ENCODE measurements around the gene KY.

DNA sequence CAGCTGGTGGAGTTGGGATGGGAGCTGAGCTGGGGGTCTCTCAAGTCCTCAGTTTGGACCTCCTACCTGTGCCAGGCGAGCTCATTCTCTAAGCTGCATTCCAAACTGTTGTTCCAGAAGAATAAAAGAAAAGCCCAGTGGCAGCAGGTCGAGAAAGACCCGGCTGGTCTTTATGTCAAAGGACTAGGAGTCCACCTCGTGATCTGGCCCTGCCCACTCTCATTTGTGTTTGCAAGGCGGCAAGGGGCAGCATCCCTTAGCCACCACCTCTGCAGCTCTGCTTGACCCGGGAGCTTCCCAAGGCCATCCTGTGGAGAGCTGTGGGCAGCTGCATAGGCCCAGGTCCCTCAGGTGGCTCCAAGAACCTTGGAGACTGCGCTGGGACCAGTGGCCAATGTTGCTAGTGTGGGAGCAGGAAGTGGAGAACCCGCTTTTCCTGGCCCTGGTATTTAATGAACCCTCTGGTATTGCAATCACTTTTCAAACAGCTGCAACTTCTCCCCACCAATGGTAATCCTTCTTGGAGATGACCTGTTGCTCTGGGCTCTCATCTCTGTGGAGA is 30.9 kb downstream of the KY start:
- TF ChIP-seq, protein P1, sequence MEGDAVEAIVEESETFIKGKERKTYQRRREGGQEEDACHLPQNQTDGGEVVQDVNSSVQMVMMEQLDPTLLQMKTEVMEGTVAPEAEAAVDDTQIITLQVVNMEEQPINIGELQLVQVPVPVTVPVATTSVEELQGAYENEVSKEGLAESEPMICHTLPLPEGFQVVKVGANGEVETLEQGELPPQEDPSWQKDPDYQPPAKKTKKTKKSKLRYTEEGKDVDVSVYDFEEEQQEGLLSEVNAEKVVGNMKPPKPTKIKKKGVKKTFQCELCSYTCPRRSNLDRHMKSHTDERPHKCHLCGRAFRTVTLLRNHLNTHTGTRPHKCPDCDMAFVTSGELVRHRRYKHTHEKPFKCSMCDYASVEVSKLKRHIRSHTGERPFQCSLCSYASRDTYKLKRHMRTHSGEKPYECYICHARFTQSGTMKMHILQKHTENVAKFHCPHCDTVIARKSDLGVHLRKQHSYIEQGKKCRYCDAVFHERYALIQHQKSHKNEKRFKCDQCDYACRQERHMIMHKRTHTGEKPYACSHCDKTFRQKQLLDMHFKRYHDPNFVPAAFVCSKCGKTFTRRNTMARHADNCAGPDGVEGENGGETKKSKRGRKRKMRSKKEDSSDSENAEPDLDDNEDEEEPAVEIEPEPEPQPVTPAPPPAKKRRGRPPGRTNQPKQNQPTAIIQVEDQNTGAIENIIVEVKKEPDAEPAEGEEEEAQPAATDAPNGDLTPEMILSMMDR (conservative IDR thresholded peaks at IDR 0.05; ENCODE audit: low read depth in 2 of 2): no peak
- TF ChIP-seq POLR2AphosphoS5 (IDR thresholded peaks at IDR 0.05; ENCODE audit: low read depth) (no peak), EZH2 (IDR thresholded peaks at IDR 0.05; ENCODE audit: low read depth, unreplicated experiment) (no peak), EZH2phosphoT487 (IDR thresholded peaks at IDR 0.05; ENCODE audit: unreplicated experiment) (no peak), JUNB (IDR thresholded peaks at IDR 0.05; ENCODE audit: unreplicated experiment) (no peak), CREB1 (CRISPR knock-in tag; IDR thresholded peaks at IDR 0.05; ENCODE audit: low read depth) (no peak), ZNF114 (CRISPR knock-in tag; IDR thresholded peaks at IDR 0.05) (no peak), NANOG (IDR thresholded peaks at IDR 0.05; ENCODE audit: borderline replicate concordance) (no peak)
- TF ChIP-seq, protein P2, sequence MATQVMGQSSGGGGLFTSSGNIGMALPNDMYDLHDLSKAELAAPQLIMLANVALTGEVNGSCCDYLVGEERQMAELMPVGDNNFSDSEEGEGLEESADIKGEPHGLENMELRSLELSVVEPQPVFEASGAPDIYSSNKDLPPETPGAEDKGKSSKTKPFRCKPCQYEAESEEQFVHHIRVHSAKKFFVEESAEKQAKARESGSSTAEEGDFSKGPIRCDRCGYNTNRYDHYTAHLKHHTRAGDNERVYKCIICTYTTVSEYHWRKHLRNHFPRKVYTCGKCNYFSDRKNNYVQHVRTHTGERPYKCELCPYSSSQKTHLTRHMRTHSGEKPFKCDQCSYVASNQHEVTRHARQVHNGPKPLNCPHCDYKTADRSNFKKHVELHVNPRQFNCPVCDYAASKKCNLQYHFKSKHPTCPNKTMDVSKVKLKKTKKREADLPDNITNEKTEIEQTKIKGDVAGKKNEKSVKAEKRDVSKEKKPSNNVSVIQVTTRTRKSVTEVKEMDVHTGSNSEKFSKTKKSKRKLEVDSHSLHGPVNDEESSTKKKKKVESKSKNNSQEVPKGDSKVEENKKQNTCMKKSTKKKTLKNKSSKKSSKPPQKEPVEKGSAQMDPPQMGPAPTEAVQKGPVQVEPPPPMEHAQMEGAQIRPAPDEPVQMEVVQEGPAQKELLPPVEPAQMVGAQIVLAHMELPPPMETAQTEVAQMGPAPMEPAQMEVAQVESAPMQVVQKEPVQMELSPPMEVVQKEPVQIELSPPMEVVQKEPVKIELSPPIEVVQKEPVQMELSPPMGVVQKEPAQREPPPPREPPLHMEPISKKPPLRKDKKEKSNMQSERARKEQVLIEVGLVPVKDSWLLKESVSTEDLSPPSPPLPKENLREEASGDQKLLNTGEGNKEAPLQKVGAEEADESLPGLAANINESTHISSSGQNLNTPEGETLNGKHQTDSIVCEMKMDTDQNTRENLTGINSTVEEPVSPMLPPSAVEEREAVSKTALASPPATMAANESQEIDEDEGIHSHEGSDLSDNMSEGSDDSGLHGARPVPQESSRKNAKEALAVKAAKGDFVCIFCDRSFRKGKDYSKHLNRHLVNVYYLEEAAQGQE (IDR thresholded peaks at IDR 0.05; ENCODE audit: unreplicated experiment): no peak
- TF ChIP-seq, protein P3, sequence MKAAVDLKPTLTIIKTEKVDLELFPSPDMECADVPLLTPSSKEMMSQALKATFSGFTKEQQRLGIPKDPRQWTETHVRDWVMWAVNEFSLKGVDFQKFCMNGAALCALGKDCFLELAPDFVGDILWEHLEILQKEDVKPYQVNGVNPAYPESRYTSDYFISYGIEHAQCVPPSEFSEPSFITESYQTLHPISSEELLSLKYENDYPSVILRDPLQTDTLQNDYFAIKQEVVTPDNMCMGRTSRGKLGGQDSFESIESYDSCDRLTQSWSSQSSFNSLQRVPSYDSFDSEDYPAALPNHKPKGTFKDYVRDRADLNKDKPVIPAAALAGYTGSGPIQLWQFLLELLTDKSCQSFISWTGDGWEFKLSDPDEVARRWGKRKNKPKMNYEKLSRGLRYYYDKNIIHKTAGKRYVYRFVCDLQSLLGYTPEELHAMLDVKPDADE (IDR thresholded peaks at IDR 0.05): no peak

All from GM23338 (cell line).